Activated CD4-positive, CD25-positive, alpha-beta regulatory T cell treated with anti-CD3 and anti-CD28 coated beads, Interleukin-2, amount 50 U/mL, for 72 hours (primary cell): ENCODE results near the gene SIM2.

ENCODE experiments used
- DNase-seq: peaks from one replicate; pipeline ENCODE4 v3.0.0; 2021

Gene SIM2

DNA sequence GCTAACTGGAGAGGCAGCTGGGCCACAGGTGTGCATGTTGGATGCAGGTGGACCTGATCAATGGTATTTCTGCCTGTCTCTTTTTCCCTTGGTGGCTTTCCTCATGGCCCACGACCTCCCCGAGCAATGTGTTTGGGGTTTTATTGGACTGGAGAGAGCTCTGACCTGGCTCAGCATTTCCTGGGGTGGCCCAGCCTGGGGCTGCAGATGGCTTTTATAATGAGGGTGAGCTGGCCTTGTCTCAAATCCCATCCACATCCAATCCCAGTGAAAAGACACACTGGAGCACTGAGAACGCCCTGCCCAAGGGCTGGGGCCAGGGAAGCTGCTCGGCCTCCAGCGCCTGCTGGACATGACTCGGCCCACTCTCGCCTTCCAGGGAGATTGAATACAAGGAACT is 44.1 kb downstream of the SIM2 start:
- no peak for DNase-seq

DNA sequence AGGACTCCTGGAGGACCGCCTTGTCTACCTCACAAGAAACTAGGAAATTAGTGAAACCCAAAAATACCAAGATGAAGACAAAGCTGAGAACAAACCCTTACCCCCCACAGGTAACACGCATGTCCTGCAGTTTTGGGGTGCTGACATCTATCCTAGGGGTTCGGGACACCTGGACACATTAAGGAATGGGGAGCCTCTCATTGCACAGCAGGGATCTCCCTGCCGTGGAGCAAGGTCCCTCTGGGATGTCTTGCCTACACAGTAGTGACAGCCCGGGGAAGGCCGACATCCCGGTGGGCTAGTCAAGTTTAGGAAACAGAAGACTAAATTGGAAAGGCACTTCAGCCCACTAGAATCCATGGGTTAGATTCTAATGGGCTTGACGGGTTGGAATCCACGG is 44.5 kb downstream of the SIM2 start:
- no peak for DNase-seq

DNA sequence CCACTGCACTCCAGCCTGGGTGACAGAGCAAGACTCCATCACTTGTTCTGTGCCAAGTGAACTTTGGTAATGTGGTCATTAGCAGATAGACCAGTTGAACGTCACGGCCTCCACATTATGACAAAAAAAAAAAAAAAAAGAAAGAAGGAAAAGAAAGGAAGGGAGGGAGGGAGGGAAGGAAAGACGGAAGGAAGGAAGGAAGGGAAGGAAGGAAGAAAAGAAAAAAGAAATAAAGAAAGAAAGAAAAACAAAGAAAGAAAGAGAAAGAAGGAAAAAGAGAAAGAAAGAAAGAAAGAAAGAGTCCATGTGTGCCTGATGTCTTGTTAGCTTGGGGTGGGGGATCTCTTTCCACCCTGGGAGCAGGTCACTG is 45.3 kb downstream of the SIM2 start:
- no peak for DNase-seq

DNA sequence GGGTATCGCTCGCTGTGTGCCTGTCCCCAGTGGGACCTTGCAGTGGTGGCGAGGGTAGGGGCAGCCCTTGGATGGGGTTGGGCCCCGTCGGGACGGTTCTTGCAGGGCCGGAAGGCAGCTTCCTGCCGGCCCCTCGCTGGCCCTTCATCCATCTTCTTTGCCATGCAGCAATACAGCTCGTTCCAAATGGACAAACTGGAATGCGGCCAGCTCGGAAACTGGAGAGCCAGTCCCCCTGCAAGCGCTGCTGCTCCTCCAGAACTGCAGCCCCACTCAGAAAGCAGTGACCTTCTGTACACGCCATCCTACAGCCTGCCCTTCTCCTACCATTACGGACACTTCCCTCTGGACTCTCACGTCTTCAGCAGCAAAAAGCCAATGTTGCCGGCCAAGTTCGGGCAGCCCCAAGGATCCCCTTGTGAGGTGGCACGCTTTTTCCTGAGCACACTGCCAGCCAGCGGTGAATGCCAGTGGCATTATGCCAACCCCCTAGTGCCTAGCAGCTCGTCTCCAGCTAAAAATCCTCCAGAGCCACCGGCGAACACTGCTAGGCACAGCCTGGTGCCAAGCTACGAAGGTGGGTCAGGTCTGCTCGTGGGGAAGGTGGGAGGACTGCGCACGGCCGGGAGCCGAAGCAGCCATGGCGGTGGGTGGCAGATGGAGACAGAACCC is 45.8 kb downstream of the SIM2 start:
- no peak for DNase-seq

DNA sequence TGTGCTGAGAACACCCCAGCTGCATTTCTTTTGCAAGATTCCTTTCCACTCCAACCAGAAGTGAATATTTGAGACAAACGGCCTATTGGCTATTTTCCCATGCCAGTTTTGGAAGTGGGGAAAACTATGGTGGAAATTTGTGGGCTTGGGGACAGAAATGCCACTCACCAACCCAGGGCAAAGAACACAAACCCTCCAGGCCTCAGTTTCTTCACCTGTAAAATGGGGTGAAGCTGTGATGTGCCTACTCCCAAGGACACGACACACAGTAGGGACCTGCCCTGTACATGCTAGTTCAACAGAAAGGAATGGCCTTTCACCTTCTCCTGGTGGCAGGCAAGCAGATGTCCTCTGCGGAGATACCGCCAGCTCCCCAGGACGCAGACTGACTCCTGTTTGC is 46.5 kb downstream of the SIM2 start:
- no peak for DNase-seq

DNA sequence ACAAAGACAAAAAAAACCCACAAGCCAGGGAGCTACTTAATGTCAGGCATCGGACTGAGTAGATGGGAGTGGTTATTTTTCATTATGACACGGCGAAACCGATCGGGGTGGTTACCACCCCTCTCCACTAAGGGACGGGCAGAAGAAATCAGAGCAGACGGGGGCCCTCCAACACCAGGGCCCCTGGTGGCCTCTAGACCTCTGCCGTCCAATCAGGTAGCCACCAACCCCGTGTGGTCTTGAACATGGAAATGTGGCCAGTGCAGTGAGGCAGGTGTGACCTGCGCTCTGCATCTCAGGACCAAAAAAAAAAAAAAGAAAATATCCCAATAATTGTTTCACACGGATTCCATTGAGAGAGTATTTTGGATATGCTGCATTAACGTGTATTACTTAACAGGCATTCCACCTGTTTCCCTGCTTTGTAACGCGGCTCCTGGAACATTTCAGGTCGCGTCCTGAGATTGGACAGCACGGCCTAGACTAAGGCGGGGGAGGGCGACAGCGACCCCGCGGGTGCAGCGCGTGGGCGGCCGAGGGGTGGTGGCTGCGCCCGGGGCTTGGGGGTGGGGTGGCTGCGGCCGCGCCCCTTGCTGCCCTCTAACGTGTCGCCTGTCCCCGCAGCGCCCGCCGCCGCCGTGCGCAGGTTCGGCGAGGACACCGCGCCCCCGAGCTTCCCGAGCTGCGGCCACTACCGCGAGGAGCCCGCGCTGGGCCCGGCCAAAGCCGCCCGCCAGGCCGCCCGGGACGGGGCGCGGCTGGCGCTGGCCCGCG is 48.3 kb downstream of the SIM2 start:
- no peak for DNase-seq

DNA sequence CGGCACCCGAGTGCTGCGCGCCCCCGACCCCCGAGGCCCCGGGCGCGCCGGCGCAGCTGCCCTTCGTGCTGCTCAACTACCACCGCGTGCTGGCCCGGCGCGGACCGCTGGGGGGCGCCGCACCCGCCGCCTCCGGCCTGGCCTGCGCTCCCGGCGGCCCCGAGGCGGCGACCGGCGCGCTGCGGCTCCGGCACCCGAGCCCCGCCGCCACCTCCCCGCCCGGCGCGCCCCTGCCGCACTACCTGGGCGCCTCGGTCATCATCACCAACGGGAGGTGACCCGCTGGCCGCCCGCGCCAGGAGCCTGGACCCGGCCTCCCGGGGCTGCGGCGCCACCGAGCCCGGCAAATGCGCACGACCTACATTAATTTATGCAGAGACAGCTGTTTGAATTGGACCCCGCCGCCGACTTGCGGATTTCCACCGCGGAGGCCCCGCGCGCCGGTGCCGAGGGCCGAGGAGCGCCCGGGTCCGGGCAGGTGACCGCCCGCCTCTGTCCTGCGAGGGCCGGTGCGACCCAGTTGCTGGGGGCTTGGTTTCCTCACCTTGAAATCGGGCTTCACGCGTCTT is 49.0 kb downstream of the SIM2 start:
- DNase-seq: peak; percentile 49

DNA sequence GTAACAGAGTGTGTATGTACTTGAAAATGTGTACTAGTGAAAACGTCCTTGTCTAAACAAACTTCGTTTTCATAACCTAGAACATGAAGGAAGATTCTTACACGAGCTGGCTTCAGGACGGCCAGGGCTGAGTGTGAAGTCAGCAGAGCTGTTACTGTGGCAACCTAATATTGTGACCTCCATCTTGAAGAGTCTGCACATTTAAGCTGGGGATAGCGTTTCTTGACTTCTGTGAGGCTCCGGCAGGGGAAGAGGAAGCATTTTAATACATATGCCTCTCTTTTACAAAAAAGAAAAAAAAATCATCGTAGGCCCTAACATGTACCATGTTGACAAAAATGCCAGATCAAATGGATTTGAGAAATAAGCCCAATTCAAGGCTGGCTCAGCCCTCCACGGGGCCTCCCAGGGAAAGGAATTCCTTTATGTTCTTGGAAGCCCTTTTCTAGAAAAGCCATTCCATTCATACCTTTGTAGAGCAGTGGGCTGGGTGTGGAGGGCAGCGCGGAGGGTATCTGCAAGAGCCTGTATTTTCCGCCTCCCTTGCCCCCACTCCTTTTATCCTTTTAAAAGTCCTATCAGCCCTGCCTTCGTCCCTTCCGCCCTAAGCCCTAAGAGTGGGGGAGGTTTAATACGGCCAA is 51.1 kb downstream of the SIM2 start:
- no peak for DNase-seq

DNA sequence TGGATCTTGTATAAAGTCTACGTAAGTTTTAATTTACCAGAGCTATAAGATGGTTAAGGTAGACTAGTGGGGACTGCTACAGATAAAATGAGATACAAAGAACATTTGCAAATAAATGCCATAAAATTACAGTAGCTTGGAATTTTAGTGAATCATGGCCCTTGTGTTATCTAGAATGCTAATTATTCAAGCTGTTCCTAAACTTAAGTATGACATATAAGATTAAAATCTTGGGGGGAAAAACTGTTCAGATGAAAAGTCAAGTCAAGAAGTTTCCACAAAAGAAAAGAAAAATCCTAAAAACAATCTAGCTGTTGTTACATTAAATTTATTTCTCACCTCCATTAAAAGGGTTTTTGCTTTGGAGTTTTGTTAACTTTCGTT is 51.7 kb downstream of the SIM2 start:
- no peak for DNase-seq

DNA sequence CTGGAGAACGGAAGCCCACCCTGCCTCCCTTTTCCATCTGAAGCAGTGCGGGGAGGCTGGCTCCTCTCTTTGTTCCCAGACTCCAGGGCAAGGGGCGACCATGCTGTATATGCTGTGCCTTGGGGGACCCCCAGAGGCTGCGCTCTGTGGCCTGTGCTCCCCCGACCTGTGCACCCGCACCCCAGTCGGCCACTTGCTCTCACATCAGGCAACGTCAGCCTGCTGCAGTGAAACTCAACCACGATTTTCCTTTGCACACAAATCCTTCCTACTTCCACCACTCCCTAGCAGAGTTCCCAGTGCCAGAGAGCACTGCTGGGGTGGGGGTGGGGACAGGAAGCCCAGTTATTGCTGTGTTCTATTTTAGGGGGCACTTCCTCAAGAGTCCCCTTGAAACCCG is 52.5 kb downstream of the SIM2 start:
- no peak for DNase-seq

DNA sequence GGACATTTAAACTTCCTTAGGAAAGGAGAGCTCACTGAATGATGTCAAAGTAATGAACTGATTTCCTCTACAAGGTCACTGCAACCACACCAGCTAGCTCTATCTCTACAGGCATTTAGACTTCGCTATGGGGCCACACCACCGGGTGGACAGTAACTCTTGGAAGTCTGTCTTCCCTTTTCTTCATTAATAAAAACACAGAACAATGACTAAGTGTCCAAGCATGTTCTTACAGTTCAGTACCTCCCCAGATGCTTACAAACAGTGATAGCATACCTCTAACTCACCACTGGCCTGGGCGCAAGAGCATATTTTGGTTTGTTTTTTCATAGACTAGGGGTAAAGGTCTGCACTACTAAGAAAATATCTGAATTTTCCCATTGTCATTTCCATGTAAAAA is 54.6 kb downstream of the SIM2 start:
- no peak for DNase-seq

DNA sequence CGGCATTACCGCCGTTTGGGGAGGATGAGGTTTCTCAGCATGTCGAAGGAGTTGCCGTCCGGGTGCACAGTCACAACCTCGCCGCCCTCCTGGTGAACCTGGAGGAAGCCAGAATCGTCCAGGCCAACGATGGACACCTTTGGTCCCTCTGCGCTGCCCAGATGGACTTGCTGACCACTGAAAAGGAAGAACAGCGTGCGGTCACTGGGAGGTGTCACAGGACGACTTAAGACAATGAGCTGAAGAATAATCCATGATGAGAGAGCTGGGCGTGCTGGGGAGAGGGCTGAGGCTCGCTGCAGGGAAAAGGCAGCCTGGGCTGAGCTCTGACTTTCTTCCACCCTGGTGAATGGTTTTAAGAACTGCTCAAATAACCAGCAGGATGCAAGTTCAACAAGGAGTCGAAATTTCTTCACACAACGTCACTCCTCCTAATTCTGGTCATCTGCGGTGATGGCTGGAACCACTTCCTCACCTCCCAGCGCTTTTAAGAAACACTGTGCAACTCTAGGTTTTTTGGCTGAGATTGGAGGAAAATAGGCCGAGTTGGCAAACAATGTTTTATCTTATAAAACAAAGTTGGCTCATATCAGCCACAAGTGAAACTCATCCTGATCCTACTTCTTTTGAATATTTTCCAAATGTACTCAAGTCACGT is 55.5 kb downstream of the SIM2 start:
- no peak for DNase-seq

DNA sequence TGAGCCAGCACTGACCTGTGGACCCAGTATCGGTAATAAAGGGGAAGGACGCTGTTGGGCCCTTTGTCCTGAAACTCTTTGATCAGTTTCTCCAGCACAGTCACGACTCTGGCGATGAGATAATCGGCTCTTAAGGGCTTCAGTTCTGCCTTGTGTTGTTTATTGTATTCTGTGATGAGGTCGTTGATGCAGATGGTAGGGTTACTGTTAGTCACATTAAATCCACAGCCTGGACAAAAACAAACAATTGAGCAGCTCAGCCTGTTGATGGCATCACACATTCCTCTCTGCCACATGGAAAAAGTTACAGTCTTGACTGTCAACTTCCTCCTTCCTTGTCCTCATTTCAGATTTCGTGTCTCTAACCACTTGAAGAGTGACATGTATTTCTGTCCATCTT is 57.6 kb downstream of the SIM2 start:
- no peak for DNase-seq

DNA sequence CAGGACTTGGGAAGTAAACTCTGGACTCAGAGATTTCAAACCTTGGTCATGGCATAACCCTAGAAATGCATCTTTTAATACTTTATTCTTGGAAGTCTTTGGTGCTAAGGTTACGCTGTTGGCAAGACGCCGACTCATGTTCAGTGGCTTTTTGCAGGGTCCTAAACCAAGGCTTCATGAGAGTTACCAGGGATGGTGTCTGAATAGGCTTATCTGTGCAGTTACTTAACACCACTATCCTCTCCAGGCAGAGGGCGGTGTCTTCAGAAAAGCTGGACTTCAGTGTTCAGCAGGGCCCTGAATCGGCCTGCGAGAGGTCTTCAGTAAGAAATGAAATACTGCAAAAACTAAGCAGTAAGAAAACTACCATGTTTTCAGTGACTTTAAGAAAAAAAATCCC is 58.3 kb downstream of the SIM2 start:
- no peak for DNase-seq

DNA sequence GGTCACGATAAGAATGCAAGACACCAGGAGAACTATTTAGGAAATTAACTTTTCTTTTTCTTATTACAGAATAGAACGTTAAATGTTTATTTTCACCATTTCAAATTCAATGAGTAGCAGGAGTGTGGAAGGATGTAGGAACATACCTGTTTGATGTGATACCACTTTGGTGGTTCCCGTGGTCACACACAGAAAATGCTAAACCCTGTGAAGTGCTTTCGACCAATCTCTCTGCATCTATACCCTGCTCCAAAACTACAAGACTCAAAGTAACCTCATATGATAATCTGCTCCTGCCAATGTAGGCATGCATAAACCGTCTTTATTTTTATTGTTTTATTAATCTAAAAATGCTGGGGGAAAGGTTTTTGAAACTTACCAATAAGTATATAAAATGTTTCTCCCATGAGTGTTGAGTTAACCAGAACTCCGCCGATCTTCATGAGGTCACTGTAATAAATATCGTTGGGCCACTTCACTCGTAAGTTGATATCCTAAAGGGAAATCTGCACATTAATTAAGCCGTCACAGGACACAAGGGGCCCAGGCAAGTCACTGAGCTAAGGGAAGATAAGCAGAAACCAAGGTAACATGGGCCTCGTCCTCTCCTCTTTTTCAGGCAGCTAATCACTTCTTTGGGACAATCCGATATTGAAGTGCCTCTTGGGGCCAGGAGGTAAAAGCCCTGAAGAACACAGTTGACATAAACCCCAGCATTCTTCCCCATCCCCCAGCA is 60.6 kb downstream of the SIM2 start:
- no peak for DNase-seq

DNA sequence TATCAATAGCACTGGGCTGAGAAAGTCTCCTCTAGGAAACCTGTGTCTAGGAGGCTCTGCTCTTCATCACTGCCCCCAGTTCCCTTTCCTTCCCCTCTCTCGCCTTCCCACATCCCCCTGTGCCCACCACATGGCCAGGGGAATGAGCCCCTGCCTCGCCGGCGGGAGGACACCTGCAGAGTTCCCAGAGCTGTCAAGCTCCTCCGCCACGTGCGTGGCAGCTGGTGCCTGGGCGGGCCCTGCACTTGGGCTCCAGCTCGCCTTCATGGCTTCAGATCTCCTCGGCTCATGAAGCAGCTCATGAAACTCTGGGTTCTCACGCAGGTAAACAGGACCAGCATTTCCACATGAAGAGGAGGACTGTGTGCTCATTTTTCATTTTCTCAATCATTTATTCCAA is 62.8 kb downstream of the SIM2 start:
- no peak for DNase-seq

DNA sequence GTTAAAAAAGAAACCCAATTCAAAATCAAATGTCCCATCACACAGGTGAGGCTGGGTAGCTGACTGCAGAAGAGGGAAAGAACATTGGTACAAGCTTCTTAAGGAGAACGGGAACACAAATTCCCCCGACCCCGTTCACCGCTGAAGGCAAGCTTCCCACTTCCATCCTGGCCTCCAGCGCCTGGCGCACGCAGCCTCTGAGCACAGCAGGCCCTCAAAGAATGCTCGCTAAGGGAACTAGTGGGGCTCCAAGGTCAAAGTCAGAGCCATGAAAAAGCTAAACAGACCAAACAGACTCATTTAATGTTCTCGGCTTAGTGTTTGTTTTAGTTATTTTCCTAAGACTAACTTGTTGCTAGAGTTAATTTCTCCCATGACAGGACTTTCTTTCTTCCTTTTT is 63.7 kb downstream of the SIM2 start:
- DNase-seq: no peak

DNA sequence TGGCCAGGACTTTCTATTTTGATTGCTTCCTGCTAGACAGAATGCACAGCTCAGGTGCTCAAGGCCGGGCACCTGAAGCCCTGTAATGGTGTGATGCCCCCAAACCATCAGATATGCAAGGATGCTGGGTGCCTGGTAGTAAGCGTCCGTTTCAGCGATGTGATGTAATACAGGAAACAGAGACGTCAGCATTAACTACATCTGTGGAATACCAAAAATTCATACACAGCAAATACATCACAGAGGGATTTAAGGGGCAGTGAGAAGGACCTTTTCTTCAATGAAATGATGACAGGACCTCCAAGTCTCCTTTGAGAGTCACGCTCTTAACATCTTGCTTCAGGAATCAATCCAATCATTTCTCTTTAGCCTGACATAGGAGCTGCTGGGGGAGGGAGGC is 64.4 kb downstream of the SIM2 start:
- DNase-seq: no peak

DNA sequence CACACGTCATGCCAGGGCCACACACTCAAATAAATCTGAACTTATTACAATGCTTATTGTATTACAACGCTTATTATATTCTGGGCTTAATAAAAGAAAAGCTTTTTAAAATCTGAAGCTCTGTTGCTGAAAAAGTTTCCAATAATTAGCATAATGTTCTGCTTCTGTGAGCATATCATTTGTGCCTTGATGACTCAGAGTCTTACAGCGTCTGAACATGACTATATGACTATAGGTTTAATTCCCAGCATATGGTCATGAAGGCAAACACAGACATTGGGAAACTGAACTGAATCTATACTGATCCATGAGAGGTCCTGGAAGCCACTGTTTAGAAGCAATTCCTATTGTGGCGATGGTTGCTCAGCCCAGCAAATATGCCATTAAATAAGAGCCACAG is 66.3 kb downstream of the SIM2 start:
- DNase-seq: no peak

DNA sequence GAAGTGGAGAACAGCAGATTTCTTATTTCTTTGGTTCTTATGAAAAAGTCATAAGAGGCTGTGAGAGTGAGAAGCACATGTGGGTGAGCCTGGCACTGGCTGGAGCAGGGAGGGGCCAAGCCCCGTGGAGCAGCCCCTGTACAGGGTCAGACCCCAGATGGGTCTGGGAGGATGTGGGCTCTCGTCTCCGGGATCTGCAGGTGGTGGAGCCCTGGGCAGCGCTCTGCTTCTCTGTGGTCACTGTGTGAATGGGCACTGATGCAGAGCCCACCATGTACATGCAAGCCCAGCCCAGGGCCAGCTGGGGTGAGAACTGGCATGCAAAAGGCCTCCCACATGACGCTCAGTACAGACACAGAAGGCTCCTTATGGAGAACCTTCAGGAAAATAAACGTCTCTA is 67.6 kb downstream of the SIM2 start:
- DNase-seq: no peak

DNA sequence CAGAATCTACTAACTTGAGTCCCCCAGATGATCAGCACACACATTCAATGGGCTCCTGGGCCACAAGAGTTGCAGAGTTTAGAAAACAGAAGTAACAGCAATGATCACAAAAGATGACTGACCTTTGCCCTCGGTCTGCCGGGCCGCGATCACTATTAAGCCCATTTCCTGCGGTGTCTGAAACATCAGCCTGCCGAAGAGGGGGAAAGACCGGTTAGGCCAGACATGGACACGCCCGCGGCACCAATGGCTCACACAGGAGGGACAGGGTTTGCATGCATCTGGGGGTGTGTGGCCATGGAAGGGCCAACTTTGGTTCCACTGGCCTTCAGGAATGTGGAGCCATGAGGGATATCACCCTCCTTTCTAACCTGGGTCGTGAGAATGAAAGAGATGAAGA is 68.2 kb downstream of the SIM2 start:
- DNase-seq: no peak

DNA sequence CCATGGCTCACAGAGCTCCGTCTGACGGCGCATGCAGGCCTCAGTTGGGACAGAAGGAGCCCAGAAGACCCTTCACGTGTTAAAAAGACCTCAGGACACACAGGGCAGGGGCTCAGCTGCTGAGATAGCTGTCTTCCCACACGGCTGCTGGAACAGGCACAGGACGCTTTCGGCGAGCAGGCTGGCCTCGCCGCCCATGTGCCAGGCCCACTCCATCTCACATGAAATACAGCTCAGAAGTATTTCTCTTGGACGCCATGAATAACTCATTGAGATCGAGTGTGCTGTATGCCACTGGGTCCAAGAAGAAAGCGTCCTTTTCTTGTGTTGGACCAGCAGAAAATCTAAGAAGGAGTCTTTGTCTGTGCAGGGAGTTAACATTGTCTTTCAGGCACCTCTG is 69.6 kb downstream of the SIM2 start:
- DNase-seq: no peak
